GM12874 (cell line): ENCODE measurements around the gene SMOC2.

ENCODE experiments used
- TF ChIP-seq, protein P1 (sequence below): IDR thresholded peaks from 2 replicates; pipeline ENCODE4 v1.5.1; 2011; ENCODE audit warnings: low read depth, mild to moderate bottlenecking, control low read depth, low read length, moderate library complexity; ENCODE audit not compliant: insufficient read depth

Gene SMOC2

DNA sequence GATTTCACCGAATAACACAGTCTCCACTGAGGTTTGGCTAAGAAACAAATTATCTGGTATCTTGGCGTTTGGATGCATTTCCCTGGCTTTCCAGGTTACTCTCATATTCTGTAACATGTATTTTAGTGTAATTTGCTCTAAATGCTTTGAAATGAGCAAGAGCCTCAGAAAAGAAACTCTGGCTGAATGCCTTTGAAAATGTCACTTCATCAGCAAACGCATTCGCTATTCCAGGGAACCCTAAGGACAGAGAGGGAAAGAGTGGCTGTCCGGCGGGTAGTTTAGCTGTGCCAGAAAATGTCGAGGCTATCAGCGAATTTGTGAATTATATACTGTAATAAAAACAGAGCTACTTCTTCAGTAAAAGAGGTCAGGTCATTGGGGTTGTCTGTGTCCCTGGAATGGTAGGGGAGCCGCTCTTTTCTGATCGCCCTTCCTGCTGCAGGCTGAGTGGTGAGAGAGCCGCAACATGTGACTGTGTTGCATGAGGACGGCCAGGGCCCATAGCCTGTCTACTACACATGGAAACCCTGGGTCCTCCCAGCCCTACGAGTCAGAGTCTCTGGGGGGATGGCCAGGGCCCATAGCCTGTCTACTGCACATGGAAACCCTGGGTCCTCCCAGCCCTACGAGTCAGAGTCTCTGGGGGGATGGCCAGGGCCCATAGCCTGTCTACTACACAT, 57.3 kb downstream of the SMOC2 start:
- TF ChIP-seq, protein P1, sequence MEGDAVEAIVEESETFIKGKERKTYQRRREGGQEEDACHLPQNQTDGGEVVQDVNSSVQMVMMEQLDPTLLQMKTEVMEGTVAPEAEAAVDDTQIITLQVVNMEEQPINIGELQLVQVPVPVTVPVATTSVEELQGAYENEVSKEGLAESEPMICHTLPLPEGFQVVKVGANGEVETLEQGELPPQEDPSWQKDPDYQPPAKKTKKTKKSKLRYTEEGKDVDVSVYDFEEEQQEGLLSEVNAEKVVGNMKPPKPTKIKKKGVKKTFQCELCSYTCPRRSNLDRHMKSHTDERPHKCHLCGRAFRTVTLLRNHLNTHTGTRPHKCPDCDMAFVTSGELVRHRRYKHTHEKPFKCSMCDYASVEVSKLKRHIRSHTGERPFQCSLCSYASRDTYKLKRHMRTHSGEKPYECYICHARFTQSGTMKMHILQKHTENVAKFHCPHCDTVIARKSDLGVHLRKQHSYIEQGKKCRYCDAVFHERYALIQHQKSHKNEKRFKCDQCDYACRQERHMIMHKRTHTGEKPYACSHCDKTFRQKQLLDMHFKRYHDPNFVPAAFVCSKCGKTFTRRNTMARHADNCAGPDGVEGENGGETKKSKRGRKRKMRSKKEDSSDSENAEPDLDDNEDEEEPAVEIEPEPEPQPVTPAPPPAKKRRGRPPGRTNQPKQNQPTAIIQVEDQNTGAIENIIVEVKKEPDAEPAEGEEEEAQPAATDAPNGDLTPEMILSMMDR = no peak

GRCh38 chr6:168499045-168499650, 58.2 kb downstream of the SMOC2 start:
- TF ChIP-seq, protein P1 = no peak

GRCh38 chr6:168500519-168500918, 59.5 kb downstream of the SMOC2 start:
- TF ChIP-seq, protein P1 = no peak

- TF ChIP-seq, protein P1 = no peak
Measured at GRCh38 chr6:168501561-168501960, 60.6 kb downstream of the SMOC2 start.

- TF ChIP-seq, protein P1 = no peak
Measured at GRCh38 chr6:168504366-168504765, 63.4 kb downstream of the SMOC2 start.

DNA sequence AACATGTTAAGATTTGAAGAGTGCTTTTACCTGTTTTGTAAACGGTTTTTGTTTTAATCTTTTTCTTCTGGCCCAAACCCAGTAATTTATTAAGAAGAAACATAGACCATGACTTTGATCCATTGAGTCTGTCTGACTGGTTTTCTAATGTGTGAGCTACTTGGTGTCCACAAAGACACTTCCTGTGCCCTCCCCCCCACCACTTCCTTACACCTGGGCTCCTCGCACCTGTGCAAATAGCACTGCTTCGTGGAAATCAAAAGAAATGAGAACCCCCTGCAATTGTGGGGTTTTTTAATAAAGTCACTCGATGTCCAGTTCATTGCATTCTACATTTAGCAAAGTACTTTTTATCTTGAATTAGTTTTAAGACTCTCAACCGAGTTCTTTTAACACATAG, 65.5 kb downstream of the SMOC2 start:
- TF ChIP-seq, protein P1 = no peak

DNA sequence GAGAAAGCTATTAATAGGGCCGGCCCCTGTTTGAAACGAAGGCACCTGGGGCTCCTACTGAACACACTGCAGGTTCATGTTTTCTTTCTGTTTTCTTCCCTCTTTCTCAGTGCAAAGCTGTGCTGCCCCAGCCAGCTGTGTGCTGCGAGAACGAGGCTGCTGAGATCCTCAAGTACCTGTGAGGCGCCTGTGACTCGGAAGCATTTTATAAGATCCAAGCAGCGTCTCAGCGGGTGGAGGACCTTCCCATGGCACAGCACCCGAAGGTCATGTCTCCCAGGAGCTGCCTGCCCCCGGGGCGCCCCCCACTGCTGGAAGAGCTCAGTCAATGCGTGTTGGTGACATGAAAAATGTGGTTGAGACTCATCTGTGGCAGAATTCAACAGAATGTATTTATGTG, 66.3 kb downstream of the SMOC2 start:
- TF ChIP-seq, protein P1 = no peak
